Gastrocnemius medialis (tissue), 4 donors: ENCODE data around the gene PARM1. TPM values are rescaled to one million over a fixed set of nuclear protein-coding genes. Genes with fewer than 3 reads are reported as not detected.

Experiments used
- ATAC-seq, 2 donors: fragments of 150-250 bp; one replicate each; pipeline ENCODE4 v1.9.1; 2016
- DNase-seq, 2 donors: peaks; one replicate each; pipeline ENCODE4 v3.0.0-alpha.2; 2019
- H3K27ac ChIP-seq, 4 donors: fragments of 200-600 bp; sonication (generic); 1 replicate in 1 of 4; 2 replicates in 3 of 4; pipeline ENCODE4 v1.5.1; 2016 to 2018; ENCODE audit warnings: mild to moderate bottlenecking in 2 of 4, moderate library complexity in 1 of 4
- H3K27me3 ChIP-seq, 3 donors: fragments of 200-600 bp; sonication (generic) in 2 of 3; 1 replicate in 1 of 3; 2 replicates in 2 of 3; pipeline versions ENCODE4 v1.5.1 to v1.6.0; 2016 to 2019; ENCODE audit warnings: mild to moderate bottlenecking in 1 of 3, moderate library complexity in 1 of 3
- H3K36me3 ChIP-seq, 2 donors: fragments of 200-600 bp; sonication (generic) in 1 of 2; one replicate each; pipeline ENCODE4 v1.5.1; 2017 to 2018
- H3K4me1 ChIP-seq, 2 donors: fragments of 200-600 bp; sonication (generic) in 1 of 2; one replicate each; pipeline ENCODE4 v1.5.1; 2016 to 2017; ENCODE audit warnings: mild to moderate bottlenecking in 2 of 2
- H3K4me3 ChIP-seq, 4 donors: fragments of 200-600 bp; sonication (generic) in 3 of 4; 1 replicate in 1 of 4; 2 replicates in 3 of 4; pipeline ENCODE4 v1.5.1; 2016 to 2019; ENCODE audit warnings: mild to moderate bottlenecking in 2 of 4
- H3K9me3 ChIP-seq, 3 donors: fragments of 200-600 bp; sonication (generic) in 2 of 3; 1 replicate in 1 of 3; 2 replicates in 2 of 3; pipeline ENCODE4 v1.5.1; 2016 to 2019
- POLR2A ChIP-seq, 2 donors: fragments of 450-650 bp; IDR thresholded peaks; one replicate each; pipeline ENCODE4 v1.6.1; 2017; ENCODE audit warnings: antibody characterized with exemption in 2 of 2, mild to moderate bottlenecking in 2 of 2, moderate library complexity in 2 of 2
- in situ Hi-C, 4 donors: fragments of 200-750 bp; cut with MboI; loops; one replicate each; pipeline versions ENCODE4 v1.15.0 to v1.8.0; 2017; ENCODE audit warnings: low sequenced_read_pairs in 4 of 4
- intact Hi-C: fragments of 100-400 bp; cut with DNase I; formaldehyde crosslinking; loops from one replicate; pipeline ENCODE4 v1.15.1; 2023; ENCODE audit warnings: low total_unique reads
- total RNA-seq, 4 donors: library from RNA; depleted of rRNA; stranded (reverse); fragments of >200 nt; gene quantifications; one replicate each; pipeline versions ENCODE4 v1.1.0 to v1.2.3, GENCODE V29; 2016
- TF ChIP-seq, protein P1 (sequence below), 5 experiments: fragments of 450-650 bp in 3 of 5; fragments of 200-600 bp in 2 of 5; sonication (generic) in 2 of 5; IDR thresholded peaks in 4 of 5; conservative IDR thresholded peaks in 1 of 5; 1 replicate in 4 of 5; 2 replicates in 1 of 5; pipeline ENCODE4 v1.5.1; 2016 to 2019; ENCODE audit warnings: antibody characterized with exemption in 5 of 5, mild to moderate bottlenecking in 3 of 5, moderate library complexity in 3 of 5

The PARM1 gene
- total RNA-seq, 4 donors from 2014 or later: 9.3 to 13.1 (median 10.3) TPM

DNA sequence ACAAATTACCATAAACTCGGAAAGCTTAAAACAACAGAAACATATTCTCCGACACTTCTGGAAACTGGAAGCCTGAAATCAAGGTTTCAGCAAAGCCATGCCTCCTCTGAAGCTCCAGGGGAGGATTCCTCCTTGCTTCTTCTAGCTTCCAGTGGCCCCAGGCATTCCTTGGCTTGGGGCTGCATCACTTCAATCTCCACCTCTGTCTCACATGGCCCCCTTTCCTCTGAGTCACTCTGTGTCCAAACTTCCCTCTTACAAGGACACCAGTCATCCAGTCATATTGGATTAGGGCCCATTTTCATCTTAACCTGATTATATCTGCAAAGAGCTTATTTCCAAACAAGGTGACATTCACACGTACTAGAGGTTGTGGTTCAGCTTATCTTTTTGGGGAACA lies 17.3 kb downstream of the PARM1 start:
- no peak overlapping the region for H3K27ac ChIP-seq
- DNase-seq (no peak), ATAC-seq (no peak)
- no peaks in the 10 kb centered on the region for H3K9me3 ChIP-seq
- H3K4me1 ChIP-seq: peaks cover 22 to 23% of the 10 kb centered on the region in 2 donors
- H3K4me3 ChIP-seq: no peak overlapping the region
- H3K36me3 ChIP-seq: no peaks in the 10 kb centered on the region
- in situ Hi-C loops: no loop called here
- TF ChIP-seq POLR2A (IDR thresholded peaks at IDR 0.05): no peak
- TF ChIP-seq, protein P1, sequence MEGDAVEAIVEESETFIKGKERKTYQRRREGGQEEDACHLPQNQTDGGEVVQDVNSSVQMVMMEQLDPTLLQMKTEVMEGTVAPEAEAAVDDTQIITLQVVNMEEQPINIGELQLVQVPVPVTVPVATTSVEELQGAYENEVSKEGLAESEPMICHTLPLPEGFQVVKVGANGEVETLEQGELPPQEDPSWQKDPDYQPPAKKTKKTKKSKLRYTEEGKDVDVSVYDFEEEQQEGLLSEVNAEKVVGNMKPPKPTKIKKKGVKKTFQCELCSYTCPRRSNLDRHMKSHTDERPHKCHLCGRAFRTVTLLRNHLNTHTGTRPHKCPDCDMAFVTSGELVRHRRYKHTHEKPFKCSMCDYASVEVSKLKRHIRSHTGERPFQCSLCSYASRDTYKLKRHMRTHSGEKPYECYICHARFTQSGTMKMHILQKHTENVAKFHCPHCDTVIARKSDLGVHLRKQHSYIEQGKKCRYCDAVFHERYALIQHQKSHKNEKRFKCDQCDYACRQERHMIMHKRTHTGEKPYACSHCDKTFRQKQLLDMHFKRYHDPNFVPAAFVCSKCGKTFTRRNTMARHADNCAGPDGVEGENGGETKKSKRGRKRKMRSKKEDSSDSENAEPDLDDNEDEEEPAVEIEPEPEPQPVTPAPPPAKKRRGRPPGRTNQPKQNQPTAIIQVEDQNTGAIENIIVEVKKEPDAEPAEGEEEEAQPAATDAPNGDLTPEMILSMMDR (IDR thresholded peaks at IDR 0.05 in 4 of 5, conservative IDR thresholded peaks at IDR 0.05 in 1 of 5): no peak
- no peaks in the 10 kb centered on the region for H3K27me3 ChIP-seq
- intact Hi-C loops: no loop called here

DNA sequence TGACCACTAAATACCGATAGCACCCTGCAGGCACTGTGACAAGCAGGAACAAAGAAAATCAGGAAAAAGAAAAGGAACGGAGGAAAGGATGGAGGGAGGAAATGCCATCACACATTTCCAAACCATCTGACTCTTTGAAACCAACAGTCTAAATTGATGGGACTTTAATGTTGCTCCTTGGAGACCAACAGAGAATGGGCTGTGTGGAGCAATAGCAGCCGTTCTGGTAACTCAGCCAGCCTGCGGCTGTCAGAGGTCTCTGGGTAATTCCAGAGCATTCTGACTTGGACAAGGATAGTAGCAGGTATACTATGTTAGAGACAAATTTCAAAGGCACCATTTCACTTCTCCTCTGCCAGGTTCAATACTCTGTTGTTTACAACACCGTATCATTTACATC lies 18.0 kb downstream of the PARM1 start:
- intact Hi-C loops: no loop called here
- Histone ChIP-seq H3K27me3 (no peaks in the 10 kb centered on the region), H3K36me3 (no peaks in the 10 kb centered on the region), H3K27ac (no peak overlapping the region), H3K9me3 (no peaks in the 10 kb centered on the region), H3K4me3 (no peak overlapping the region), H3K4me1 (peaks cover 27 to 29% of the 10 kb centered on the region in 2 donors)
- in situ Hi-C loops: no loop called here
- DNase-seq: no peak
- ATAC-seq: no peak
- TF ChIP-seq POLR2A (IDR thresholded peaks at IDR 0.05): no peak
- TF ChIP-seq, protein P1 (IDR thresholded peaks at IDR 0.05 in 4 of 5, conservative IDR thresholded peaks at IDR 0.05 in 1 of 5): no peak

DNA sequence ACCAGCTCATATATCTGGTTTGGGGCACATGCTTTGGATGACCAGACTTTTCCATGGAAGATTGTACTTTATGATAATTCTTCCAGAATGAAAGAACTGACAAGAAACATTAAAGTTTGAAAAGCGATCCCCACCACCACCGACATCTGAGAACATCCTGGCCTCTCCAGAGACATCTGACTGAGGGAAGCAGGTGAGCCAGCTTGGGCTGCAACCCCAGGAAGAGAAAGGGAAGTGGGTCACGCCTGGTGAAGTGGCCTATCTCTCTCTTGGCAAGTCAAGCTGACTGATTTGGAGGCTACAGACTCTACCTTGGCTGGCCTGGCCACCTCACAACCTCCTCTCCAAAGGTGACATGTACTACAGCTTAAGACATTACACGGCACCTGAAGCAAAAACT lies 20.7 kb downstream of the PARM1 start:
- intact Hi-C loops: loop anchor here (2.0 kb wide), 2 partner anchors 15 to 19 kb away; no protein-coding TSS in a partner anchor
- Histone ChIP-seq H3K9me3 (no peaks in the 10 kb centered on the region), H3K4me1 (peaks cover 27 to 38% of the 10 kb centered on the region in 2 donors), H3K27ac (peak overlapping the region; percentile 56 to 74 (median 68)), H3K36me3 (no peaks in the 10 kb centered on the region), H3K4me3 (no peak overlapping the region), H3K27me3 (no peaks in the 10 kb centered on the region)
- DNase-seq (peak; percentile 43 to 64), ATAC-seq (peak; percentile 95 to 97)
- in situ Hi-C loops: no loop called here
- TF ChIP-seq POLR2A (IDR thresholded peaks at IDR 0.05): no peak
- TF ChIP-seq, protein P1 (IDR thresholded peaks at IDR 0.05 in 4 of 5, conservative IDR thresholded peaks at IDR 0.05 in 1 of 5): no peak

DNA sequence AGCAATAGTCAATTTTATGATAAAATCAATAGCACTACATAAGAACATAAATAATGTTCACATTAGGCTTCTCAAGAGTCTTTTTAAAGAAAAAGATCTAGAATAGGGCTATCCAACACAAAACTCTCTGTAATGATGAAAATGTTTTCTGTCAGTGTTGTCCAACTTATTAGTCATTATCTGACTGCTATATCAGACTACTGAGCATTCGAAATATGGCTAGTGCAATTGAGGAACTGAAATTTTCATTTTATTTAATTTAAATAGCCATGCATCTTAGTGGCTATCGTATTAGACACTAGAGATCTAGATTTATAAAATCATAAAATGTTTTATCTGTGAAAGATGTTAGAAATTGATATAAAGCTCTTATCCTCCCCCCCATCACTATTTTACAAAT lies 26.0 kb downstream of the PARM1 start:
- TF ChIP-seq, protein P1 (IDR thresholded peaks at IDR 0.05 in 4 of 5, conservative IDR thresholded peaks at IDR 0.05 in 1 of 5): no peak
- TF ChIP-seq POLR2A (IDR thresholded peaks at IDR 0.05): no peak
- H3K36me3 ChIP-seq: no peaks in the 10 kb centered on the region
- H3K27ac ChIP-seq: no peak overlapping the region
- intact Hi-C loops (no loop called here), in situ Hi-C loops (no loop called here)
- peaks cover 0 to 4% (median 0%) of the 10 kb centered on the region in 3 donors for H3K9me3 ChIP-seq
- peaks cover 18 to 29% of the 10 kb centered on the region in 2 donors for H3K4me1 ChIP-seq
- ATAC-seq (no peak), DNase-seq (no peak)
- H3K4me3 ChIP-seq: no peak overlapping the region
- no peaks in the 10 kb centered on the region for H3K27me3 ChIP-seq

DNA sequence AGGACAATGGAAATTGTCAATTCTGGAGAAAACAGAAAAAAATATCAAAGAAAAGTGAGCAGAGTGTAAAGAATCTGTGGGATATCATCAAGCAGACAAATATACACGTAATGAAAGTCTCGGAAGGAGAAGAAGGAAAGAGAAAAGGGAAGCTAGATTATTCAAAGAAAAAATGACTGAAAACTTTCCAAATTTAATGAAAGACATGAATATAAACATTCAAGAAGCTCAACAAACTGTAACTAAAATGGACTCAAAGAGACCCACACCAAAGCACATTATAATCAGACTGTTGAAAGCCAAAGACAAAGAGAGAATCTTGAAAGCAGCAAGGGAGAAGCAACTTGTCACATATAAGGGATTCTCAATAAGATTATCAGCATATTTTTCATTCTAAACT lies 28.3 kb downstream of the PARM1 start:
- H3K9me3 ChIP-seq: peaks cover 0 to 4% (median 0%) of the 10 kb centered on the region in 3 donors
- no peaks in the 10 kb centered on the region for H3K36me3 ChIP-seq
- TF ChIP-seq POLR2A (IDR thresholded peaks at IDR 0.05): no peak
- TF ChIP-seq, protein P1 (IDR thresholded peaks at IDR 0.05 in 4 of 5, conservative IDR thresholded peaks at IDR 0.05 in 1 of 5): no peak
- H3K4me3 ChIP-seq: no peak overlapping the region
- DNase-seq (no peak), ATAC-seq (no peak)
- H3K27ac ChIP-seq: no peak overlapping the region
- intact Hi-C loops: no loop called here
- H3K4me1 ChIP-seq: peaks cover 0 to 5% of the 10 kb centered on the region in 2 donors
- in situ Hi-C loops: no loop called here
- no peaks in the 10 kb centered on the region for H3K27me3 ChIP-seq
